Stimulated activated CD4-positive, alpha-beta T cell treated with anti-CD3 and anti-CD28 coated beads, Interleukin-4, amount 100 ng/mL, for 24 hours (primary cell): ENCODE measurements around the gene DPM2.

ENCODE experiments used
- DNase-seq: peaks from one replicate; pipeline ENCODE4 v3.0.0-alpha.2; 2020

The DPM2 gene

DNA sequence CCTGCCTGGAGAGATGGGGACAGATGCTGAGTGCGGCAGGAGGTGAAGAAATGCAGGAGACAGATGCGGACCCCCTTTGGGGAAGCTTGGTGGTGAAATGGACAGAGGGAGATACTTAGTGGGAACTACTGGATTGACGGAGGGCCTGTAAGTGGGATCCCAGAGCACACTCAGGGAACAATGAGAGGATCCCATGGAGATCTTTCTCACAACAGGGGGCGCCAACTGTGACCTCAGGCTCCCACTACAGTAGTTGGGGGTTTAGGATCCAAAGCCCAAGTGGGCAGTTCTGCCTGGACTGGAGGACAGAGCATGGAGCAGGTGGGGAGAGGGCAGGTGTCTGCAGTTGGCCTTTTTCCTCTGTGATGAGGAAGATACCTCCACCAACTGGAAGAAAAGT is 3.4 kb downstream of the DPM2 start:
- DNase-seq: no peak

DNA sequence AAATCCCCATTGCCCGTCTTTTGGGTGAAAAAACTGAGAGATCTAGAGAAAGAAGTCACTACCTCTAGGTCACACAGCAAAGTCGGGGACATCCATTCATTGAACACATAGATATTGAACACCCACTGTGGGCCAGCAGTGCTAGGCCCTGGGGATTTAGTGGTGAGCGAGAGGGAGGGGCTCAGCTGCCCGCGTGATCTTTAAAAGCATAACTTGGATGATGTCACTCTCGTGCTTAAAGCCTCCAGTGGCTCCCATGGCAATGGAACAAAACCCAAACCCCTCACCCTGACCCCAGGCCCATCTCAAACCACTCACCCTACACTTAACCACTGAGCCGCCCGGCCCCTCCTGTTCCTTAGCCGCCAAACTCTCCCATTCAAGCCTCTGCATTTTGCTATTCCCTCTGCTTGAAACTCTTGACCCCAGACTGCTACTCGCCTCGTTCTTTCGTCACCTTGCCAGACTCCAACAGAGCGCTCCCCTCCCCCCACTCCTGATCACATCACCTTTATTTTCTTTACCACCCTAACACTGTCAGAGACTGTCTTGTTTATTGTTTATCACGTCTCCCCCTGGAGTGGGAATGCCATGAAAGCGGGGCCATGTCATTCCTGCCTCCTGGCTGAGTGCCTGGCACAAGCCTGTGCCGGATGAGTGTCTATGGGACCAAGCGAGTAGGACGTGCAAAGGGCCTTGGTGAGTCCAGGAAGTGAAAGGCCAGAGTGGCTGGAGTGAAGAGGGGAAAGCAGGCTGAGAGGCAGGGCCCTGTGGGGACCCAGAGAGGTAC is 6.4 kb downstream of the DPM2 start:
- no peak for DNase-seq

DNA sequence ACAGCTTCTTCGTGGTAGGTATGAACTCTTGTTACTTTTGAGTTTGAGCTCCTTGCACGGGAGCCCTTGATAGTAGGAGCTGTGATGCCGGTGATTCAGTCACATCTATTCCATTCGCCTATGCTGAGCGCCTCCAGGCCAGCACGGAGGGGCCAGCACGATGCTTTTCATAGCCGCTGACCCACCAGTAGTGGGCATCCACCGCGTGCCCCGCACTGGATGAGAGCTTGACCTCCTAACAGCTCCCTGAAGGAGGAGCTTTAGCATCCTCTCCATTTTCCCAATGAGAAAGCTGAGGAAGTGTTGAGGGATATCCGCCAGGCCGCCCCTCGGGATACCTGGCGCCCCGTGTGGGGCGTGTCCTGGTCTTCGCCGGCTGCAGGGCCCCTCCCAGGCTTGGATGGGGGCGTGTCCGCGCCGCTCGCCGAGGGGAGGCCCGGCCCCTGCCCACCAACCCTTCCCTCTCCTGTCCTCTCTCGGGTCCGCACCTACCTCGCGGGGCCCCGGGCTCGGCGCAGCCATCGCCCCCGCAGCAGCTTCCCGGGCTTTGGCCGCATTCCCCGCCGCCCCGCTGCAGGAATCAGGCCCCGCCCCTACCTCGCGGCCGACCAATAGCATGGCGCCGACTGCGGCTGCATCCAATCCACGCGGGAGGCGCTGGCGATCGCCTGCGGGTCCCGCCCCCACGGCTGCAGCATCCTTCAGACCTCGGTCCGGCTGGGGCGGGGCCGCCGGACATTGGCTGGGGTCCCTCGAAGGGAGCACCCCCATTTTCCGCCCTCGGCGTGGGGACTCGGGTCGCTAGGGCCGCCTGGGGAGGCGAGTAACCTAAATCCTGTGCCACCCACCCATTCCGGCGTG is 7.2 kb downstream of the DPM2 start, which contains the start of gene PIP5KL1:
TSS of gene PIP5KL1 (minus strand) at position 547 of the 861 bp plus-strand sequence. CDS start at position 522, 25 bp downstream.
- DNase-seq: peak; percentile 70

DNA sequence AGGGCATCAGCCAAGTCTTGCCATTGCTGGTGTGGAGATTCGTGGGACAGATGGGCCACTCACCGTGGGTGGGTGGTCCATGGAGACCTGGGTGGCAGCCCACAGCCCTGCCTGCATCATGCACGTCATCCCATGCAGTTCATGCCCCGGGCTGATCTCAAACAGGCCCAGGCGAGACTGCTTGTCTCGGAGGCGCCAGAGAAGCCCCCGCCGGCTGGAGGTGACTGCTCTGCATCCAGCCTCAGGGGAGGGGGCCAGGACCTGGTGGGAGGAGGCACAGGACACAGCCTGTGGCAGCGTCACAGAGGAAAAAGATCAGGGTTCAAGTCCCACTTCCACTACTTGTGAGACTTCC is 8.1 kb downstream of the DPM2 start:
- no peak for DNase-seq

DNA sequence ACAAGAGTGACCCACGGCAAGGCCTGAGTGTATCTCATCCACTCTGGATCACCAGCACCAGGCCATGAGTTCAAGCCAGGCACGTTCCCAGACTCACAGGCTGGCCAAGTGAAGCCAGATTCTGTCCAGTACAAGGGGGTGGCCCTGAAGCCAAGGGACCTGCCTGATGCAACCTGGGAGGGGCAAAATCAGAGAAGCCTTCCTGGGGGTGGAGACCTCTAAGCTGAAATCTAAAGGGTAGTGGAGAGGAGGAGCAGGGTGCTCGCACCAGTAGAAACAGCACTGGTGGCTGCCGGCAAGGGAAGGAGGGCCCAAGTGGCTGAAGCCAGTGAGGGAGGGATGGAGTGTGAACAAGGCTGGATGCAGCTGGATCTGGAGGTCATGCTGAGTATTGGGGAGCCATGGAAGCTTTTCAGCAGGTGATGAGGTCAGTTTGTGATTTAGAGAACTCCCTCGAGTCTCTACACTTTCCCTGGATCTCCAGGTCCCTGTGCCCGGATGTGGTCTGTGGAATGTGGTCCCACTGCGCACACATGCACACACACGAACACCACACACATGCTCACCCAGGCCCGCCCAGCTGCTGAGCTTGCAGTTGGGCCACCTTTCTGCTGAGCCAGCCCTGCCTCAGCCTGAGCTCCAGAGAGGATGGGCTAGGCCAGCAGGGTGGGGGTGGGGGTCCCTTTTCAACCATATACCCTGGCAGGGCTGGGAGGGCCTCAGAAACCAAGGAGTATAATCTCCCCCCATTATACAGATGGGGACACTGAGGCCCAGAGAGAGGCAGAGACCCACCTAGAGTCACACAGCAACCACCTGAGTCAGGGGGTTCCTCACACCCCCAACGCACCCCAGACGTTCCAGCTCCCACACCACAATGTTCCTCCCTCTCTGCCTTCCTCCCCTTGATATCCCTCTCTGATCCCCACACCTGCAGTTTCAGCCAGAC is 8.7 kb downstream of the DPM2 start:
- DNase-seq: no peak

DNA sequence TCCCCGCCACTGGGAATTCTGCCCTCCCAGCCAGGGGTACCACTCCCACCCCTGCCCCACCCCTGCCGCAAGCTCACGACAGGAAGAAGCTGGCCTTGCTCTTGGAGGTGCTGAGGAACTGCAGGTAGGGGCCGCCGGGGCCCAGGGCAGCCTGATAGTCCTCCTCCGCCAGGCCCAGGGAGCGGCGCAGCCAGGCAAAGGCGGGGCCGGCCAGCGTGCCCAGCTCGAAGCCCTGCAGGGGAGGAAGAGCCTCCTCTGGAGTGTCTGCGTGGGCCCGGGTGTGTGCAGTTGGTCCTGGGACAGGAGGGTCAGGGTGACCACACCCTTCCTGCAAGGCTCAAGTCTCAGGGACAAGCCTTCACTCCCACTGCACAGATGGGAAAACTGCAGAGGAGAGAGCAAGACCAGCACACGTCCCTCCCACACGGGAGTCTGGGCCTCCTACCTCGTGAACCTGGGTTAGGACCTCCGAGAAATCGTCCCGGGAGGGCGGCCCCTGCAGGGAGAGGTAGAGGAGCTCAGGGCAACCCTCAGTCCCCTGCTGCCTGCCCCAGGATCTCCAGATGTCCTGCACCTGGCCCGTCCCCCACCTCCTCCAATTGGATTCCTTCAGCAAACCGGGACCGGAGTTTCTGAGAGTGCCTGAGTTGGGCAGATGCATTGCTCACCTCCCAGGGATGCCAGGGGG is 9.5 kb downstream of the DPM2 start:
- DNase-seq: no peak

DNA sequence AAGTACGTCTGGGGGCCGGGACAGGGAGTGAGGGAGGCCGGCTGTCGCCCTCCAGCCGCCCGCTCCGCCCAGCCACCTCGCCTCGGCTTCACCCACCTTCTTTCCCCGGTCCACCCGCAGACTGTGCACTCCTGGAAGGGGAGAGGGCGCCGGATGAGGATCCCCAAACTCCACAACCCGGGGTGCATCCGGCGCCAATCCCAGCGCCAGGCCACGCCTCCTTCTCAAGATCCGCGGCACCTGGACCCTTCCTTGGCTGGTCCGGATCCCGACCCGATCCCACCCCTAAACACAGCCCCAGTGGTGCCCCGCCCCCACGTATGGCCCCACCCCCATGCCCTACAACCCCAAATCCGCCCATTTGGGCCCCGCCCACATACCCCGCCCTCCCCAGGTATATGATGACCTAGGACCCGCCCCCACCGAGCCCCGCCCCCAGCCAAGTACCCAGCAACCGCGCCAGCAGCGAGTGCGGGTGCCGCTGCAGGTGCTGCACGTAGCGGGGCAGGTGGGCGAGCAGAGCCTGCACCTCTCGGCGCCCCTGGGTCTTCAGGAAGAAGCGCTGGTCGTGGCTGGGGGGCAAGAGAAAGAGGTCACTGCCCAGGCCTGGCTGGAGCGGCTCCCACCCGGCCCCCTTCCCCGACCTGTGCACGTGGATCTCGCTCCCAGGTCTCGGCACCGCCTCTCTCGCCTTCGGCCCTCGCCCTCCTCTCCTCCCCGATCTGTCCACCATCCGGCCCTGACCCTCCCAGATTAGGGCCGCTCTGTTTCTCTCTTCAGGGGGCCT is 10.3 kb downstream of the DPM2 start:
- peak; percentile 64 for DNase-seq

DNA sequence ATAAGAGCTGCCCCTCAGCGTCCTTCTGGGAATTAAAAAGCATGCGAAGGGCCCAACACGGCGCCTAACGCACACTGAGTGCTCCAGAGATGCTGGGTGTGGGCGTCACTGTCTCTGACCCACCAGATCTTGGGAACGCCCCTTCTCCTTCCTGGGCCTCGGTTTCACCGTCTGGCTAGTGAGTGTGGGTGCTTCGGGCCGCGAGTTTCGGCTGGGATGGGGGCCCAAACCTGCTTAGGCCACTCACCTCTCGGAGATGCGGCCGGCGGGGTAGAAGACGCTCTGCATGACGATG is 10.8 kb downstream of the DPM2 start:
- DNase-seq: no peak

DNA sequence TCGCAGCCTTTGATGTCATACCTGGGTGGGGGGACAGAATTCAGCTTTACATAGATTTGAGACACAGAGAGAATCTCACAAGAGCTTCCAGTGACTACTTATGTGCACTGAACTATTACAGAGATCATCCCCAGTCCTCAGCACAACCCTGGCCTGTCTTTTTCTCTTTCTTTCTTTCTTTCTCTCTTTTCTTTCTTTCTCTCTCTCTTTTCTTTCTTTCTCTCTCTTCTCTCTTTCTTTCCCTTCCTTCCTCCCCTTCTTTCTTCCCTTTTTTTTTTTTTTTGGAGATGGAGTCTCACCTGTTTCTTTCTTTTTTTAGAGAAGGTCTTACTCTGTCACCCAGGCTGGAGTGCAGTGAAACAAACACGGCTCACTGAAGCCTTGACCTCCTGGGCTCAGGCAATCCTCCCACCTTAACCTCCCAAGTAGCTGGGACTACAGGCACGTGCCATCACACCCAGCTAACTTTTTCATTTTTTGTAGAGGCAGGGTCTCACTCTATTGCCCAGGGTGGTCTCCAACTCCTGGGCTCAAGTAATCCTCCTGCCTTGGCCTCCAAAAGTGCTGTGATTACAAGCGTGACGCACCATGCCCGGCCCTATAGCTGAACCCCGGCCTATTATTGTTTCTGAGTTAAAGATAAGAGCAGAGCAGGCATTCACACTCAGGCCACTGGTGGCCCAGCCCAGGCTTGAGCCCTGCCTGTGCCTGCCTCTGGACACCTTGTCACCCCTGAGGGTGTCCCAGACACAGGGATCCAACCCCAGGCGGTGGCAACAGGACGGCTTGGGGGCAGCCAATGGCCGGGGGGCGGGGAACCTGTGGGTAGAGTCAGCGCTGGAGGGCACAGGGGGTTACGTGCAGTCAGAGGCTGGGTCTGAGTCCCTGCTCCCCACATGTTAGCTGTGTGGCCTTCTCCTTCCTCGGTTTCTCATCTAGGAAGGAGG is 11.4 kb downstream of the DPM2 start:
- DNase-seq: no peak

DNA sequence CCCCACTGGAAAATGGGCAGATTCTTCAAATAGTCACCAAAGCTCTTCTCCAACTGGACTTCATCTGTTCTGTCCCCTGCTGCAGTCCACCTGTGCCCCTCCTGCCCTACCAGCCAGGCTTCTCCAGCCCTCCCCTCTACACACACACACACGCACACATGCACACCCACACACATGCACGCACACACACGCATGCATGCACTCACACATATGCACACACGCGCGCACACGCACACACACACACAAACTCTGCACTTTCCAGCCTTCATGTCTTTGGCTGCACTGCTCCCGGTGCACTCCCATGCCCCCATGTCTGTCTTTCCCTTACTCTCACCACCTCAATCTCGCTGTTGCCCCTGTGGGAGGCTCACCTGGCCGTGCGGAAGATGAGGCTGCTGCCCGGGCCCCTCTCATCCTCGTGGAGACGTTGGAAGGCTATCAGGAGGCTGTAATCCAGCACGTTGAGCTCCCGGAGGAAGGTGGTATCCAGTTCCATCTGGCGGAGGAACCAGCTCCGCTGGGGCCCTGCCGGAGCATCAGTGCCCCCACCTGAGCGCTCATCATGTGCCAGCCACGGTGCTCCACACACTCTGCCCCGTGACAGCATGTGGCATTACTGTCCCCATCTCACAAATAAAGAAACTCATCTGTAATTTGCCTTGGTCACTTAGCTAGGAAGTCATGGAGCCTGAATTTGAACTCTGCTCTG is 12.8 kb downstream of the DPM2 start:
- DNase-seq: no peak

DNA sequence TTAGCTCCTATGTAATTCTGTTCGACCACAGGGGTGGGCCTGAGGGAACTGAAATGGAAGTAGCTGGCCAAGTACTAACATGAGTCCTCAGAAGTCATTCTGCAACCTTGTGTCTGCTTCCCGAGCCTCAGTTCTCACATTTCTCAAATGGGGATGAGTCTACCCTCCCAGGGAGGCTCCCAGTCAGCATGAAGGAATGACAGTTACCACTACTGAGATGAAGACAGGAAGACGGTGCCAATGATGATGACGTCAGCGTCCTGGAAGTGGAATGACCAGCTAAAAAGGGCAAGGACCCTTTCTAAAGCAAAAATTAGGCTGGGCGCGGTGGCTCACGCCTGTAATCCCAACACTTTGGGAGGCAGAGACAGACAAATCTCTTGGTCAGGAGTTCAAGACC is 13.9 kb downstream of the DPM2 start:
- DNase-seq: no peak

DNA sequence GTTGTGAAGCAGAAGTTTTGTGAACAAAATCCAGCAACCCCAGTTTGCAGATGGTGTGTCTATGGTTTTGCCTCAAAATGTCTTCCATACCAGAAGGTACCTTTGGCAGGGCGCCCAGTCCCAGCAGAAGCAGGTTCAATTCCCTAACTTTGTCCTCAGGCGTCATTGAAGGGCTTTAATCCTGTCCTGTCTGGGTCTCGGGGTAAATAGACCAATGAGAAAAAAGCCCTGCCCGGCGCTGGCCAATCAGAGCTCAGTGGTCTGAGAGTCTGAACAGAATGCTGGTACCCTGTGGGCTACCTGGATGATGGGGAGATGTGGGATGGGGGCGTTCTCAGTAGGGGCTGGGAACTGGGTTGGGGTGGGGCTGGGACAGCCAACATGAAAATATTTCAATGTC is 14.6 kb downstream of the DPM2 start:
- no peak for DNase-seq

DNA sequence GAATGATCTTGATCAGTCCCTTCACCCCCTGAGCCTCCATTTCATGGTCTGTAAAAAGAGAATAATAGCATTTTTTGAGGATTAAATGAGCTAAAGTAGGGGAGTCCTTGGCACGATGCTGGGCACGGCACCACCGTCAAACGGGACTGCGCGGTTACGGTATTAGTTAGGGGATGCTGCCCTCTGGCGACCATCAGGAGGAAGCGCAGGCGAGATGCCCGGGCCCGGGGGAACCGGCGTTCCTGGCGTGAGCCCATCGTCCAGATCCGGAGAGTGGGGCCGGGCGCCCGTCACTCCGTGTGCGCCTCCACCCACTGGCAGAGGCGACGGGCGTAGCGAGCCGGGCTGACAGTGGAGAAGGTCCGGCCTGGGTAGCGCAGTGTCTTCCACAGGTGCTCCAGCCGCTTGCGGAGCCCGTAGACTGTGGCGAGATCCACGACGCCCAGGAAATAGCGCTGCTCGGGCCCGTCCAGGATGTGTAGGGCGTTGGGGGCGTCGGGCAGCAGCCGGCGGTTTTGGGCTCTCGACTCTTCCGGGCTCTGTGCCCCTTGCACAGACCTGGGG is 16.0 kb downstream of the DPM2 start:
- DNase-seq: peak; percentile 85

DNA sequence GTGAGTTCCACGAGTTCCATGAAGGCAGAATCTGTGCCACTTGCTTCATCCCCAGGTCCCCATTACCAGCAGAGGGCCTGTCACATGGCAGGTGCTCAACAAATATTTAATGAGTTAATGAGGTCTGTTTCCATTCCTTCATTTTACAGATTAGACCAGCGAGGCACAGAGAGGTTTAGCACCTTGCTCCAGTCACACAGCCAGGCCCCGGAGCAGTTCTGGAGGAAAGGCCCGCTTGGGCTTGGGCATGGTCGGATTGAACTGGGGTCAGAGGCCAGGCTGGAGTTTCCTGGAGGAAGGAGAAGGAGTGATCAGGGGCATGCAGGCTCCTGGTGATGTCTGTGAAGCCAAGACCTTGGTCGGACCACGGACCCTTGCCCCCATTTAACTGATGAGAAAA is 16.9 kb downstream of the DPM2 start:
- no peak for DNase-seq

DNA sequence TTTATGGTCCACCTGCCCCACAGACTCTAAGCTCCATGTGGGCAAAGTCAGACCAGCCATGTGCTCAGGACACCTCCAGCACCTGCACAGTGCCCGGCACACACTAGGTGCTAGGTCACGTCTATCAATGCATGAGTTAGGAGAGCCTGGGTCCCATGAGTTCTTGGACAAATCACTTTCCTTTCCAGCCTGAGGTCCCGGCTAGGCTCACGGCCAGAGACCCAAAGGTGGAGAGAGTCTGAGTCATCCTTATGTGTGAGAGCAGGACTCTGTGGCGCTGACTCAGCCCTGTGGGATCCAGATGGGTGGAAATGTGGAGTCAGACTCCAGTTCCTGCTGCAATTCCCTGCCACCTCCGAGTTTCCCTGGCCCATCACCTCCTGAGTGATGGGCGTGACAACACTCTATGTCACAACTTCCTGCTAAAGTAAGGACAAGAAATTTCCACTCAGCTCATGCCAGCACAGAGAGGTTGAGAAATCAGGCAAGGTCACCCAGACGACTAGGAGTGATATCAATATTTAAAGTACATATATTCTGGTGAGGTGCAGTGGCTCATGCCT is 18.3 kb downstream of the DPM2 start:
- peak; percentile 44 for DNase-seq

DNA sequence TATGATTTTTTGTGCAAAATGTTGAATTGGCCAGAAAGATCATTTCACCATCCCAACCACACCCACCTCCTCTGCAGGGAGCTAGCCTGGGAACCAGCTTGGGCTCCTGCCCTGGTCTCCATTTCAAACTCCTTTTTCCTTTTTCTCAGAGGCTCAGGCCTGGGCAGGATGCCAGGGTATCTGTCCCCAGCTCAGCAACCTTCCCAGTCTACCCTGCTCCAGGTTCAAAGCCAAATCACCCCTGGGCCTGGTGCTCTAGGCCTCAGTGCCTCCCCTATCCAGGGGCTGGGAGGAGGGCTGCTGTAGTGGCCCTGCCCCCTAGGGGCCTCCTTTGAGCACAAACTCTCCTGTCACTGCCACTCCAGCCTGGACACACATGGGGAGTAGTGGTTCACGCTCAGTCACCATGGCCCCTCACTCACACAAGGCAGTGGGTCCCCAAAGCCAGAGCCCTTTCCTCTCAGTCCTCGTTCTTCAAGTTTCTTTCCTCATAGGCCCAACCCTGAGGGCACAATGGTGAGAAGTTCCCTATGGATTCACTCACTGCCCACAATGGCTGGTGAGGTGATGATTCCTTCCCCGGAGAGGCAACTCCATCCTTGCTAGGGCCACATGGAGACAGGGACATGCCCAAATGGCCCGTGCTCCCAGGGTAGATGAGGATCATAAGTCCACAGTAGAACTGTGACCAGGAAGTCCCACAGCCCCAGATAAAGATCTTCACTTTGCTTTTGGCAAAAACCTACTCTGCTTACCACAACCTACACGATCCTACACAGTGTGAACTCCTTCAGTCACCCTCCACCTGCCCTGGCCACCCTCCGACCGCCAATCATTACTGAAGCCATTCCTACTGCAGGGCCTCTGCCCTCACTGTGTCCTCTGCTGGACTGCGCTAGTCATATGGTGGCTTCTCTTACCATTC is 19.2 kb downstream of the DPM2 start:
- no peak for DNase-seq

DNA sequence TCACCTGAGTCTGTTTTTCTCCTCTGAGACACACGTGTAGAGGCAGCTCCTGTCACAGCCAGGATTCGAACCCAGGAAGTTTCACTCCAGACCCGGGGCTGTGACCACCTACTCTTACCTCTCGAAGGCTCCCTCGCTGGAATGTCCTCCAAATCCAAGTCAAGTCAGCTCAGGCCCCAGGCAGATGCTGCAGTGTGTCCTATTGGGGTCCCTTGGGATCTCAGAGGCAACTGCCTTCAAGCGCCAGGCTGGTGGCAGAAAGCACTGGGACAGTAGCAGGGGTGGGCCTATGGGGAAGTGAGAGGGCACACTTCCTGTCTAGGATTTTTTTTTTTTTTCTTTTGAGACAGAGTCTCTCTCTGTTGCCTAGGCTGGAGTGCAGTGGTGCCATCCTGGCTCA is 20.1 kb downstream of the DPM2 start:
- no peak for DNase-seq
